Progenitor cell of endocrine pancreas (in vitro differentiated cells): ENCODE measurements around the gene AMBP. TPM values are rescaled to one million over a fixed set of nuclear protein-coding genes. Genes with fewer than 3 reads are reported as not detected.

Source experiments
- DNase-seq: peaks from one replicate; pipeline ENCODE4 v3.0.0; 2021; ENCODE audit warnings: low spot score; ENCODE audit not compliant: unreplicated experiment
- H3K27ac Mint-ChIP-seq: 2 replicates; pipeline ENCODE4 v1.8.0; 2021; ENCODE audit warnings: mild to moderate bottlenecking, moderate library complexity, mixed read lengths
- H3K27me3 Mint-ChIP-seq: 2 replicates; pipeline ENCODE4 v1.8.0; 2021; ENCODE audit warnings: mixed read lengths
- H3K36me3 Mint-ChIP-seq: 2 replicates; pipeline ENCODE4 v1.8.0; 2022; ENCODE audit warnings: mixed read lengths; ENCODE audit not compliant: insufficient read depth
- H3K4me1 Mint-ChIP-seq: 2 replicates; pipeline ENCODE4 v1.8.0; 2021; ENCODE audit warnings: low read depth, mixed read lengths
- H3K4me3 Mint-ChIP-seq: 2 replicates; pipeline ENCODE4 v1.8.0; 2021; ENCODE audit warnings: low read depth, mild to moderate bottlenecking, moderate library complexity, mixed read lengths
- H3K9me3 Mint-ChIP-seq: 2 replicates; pipeline ENCODE4 v1.8.0; 2021; ENCODE audit warnings: low read depth, mixed read lengths
- CTCF ChIP-seq: fragments of 200-600 bp; sonication (generic); IDR thresholded peaks from one replicate; pipeline ENCODE4 v1.5.0; 2021; ENCODE audit warnings: antibody characterized with exemption, mild to moderate bottlenecking; ENCODE audit not compliant: unreplicated experiment
- total RNA-seq: library from RNA; stranded (reverse); gene quantifications from 2 replicates; pipeline ENCODE4 v1.2.1, GENCODE V29; 2021

Gene AMBP
- total RNA-seq, 1 donor from 2014 or later = 678 TPM

- Mint-ChIP-seq H3K4me1 (peaks cover 24% of the 10 kb centered on the region), H3K9me3 (no peaks in the 10 kb centered on the region), H3K4me3 (no peak overlapping the region), H3K27me3 (peaks cover 18% of the 10 kb centered on the region), H3K36me3 (no peaks in the 10 kb centered on the region), H3K27ac (no peak overlapping the region)
- DNase-seq = no peak
- no peak for TF ChIP-seq CTCF
Observed at GRCh38 chr9:114110180-114110579, 32.1 kb upstream of the AMBP start.

DNA sequence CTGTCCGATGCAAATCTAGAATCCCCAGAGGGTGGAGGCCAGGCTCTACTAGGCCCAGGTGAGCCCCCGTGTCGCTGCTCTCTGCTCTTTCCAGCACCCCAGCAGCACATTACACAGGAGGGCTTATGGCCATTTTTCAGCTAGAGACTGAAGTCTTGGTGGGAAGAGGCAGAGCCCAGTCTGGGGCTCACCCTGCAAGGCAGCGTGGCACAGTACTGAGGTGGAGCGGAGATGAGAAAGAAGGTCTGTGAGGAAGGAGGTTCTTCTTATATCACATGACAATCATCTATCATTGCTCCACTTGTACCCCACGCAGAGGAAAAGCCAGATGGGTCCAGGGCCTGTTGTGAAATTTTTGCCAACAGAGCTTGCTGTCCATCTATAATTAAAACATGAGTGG lies 31.0 kb upstream of the AMBP start:
- Mint-ChIP-seq H3K27ac (no peak overlapping the region), H3K9me3 (no peaks in the 10 kb centered on the region), H3K4me3 (no peak overlapping the region), H3K36me3 (no peaks in the 10 kb centered on the region), H3K27me3 (peaks cover 18% of the 10 kb centered on the region), H3K4me1 (peaks cover 16% of the 10 kb centered on the region)
- no peak for TF ChIP-seq CTCF
- DNase-seq = no peak

DNA sequence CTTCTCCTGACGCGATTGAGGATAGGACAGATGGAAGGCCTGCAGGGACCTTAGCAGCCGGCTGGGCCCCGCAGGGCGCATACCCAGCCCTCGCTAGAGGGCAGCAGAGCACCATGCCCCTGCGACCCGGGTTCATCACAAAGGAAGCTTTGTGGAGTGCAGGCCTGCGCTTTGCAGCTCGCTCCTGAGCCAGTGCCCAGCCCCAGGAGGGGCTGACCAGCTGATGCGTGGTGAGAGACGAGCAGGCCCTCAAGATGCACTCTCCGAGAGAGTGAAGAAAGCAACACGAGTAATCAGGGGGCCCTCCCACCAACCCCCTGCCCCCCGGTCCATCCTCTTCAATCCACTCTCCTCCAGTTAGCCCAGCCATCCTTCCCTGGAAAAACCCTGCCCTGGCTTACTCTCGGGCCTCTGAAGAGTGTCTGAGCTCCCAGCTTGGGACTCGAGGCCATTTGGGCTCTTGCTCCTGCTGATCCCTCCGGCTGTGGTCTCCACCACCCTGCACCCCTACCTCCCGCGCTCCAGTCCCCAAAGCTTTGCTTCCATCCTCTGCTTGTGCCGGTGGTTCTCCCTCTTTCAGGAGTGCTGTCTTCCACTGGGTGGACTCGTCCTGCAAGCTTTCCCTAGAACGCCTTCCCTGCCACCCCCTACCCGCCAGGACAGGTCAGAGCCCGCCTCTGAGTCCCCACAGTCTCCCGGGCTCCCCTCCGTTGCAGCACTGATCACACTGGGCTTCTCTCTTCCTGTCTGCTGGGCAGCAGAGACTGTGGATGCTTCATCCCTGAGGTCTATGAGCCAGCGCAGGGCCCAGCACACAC lies 30.1 kb upstream of the AMBP start:
- Mint-ChIP-seq H3K4me1 (peaks cover 11% of the 10 kb centered on the region), H3K4me3 (no peak overlapping the region), H3K36me3 (no peaks in the 10 kb centered on the region), H3K27ac (peak overlapping the region; percentile 53), H3K27me3 (peaks cover 13% of the 10 kb centered on the region), H3K9me3 (no peaks in the 10 kb centered on the region)
- TF ChIP-seq CTCF = peak; percentile 98
- DNase-seq = peak; percentile 79

- Mint-ChIP-seq H3K36me3 (peaks cover 3% of the 10 kb centered on the region), H3K4me1 (peaks cover 9% of the 10 kb centered on the region), H3K9me3 (peaks cover 3% of the 10 kb centered on the region), H3K4me3 (no peak overlapping the region), H3K27me3 (peaks cover 7% of the 10 kb centered on the region), H3K27ac (no peak overlapping the region)
- TF ChIP-seq CTCF = no peak
- DNase-seq = no peak
Observed at GRCh38 chr9:114107286-114108001, 29.3 kb upstream of the AMBP start.

DNA sequence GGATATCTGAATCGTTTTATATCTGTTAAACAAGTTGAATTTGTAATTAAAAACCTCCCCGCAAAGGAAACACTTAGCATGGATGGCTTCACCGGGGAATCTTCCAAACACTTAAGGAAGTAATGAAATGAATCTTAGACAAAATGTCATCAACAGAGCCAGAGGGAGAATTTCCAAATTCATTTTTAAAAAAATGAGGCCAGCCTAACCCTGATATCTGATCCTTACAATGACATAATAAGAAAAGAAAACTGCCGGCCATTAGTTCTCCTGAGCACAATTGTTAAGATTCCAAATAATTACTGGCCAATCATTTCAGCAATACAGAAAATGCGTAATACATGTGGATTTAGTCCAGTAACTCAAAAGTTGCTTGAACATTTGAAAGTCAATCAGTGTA lies 27.1 kb upstream of the AMBP start:
- no peak for TF ChIP-seq CTCF
- H3K27me3 Mint-ChIP-seq = peaks cover under 1% of the 10 kb centered on the region

More for the DNA sequence above, 27.1 kb upstream of the AMBP start:
- peaks cover 11% of the 10 kb centered on the region for H3K4me1 Mint-ChIP-seq
- H3K4me3 Mint-ChIP-seq = no peak overlapping the region
- peaks cover 10% of the 10 kb centered on the region for H3K9me3 Mint-ChIP-seq
- no peak overlapping the region for H3K27ac Mint-ChIP-seq
- peaks cover 7% of the 10 kb centered on the region for H3K36me3 Mint-ChIP-seq
- no peak for DNase-seq
